HL-60/S4 treated with phorbol 12-myristate 13-acetate at 8.2 ng/mL for 4 days and 3 days (cell line): ENCODE results near the gene CMTM1.
"Not testable (repeated sequence)": the region's sequence is repeated elsewhere in the genome, so short reads cannot be mapped to it uniquely, and the experiment has no call there.

Experiments
- in situ Hi-C: fragments of 300-500 bp; cut with MboI; formaldehyde crosslinking; loops from 2 replicates; pipeline ENCODE4 v1.15.0; 2022; ENCODE audit warnings: low sequenced_read_pairs

CMTM1 gene

GRCh38 chr16:66609139-66609510 lies 42.9 kb downstream of the CMTM1 start:
- in situ Hi-C loops = loop anchor here (10.0 kb wide), 1 partner anchor 204 kb away; no protein-coding TSS in a partner anchor

- in situ Hi-C loops = no loop called here
Observed at GRCh38 chr16:66610111-66610820, 44.0 kb downstream of the CMTM1 start.

- in situ Hi-C loops = not testable (repeated sequence)
Observed at GRCh38 chr16:66611911-66612310, 45.7 kb downstream of the CMTM1 start.

- in situ Hi-C loops = no loop called here
Observed at GRCh38 chr16:66612422-66612821, 46.2 kb downstream of the CMTM1 start.

GRCh38 chr16:66614161-66614802 lies 48.0 kb downstream of the CMTM1 start:
- in situ Hi-C loops = no loop called here

GRCh38 chr16:66616169-66616568 lies 49.9 kb downstream of the CMTM1 start:
- in situ Hi-C loops = no loop called here

- in situ Hi-C loops = no loop called here
Observed at GRCh38 chr16:66616592-66616991, 50.4 kb downstream of the CMTM1 start.

GRCh38 chr16:66617010-66617434 lies 50.8 kb downstream of the CMTM1 start:
- in situ Hi-C loops = no loop called here

GRCh38 chr16:66617728-66618127 lies 51.5 kb downstream of the CMTM1 start:
- in situ Hi-C loops = no loop called here

- in situ Hi-C loops = no loop called here
Observed at GRCh38 chr16:66618588-66619375, 52.5 kb downstream of the CMTM1 start.

GRCh38 chr16:66619534-66620428 lies 53.5 kb downstream of the CMTM1 start:
- in situ Hi-C loops = no loop called here

GRCh38 chr16:66620429-66620795 lies 54.2 kb downstream of the CMTM1 start:
- in situ Hi-C loops = no loop called here

GRCh38 chr16:66621973-66622372 lies 55.7 kb downstream of the CMTM1 start:
- in situ Hi-C loops = no loop called here

GRCh38 chr16:66622863-66623262 lies 56.6 kb downstream of the CMTM1 start:
- in situ Hi-C loops = no loop called here

- in situ Hi-C loops = no loop called here
Observed at GRCh38 chr16:66623755-66624154, 57.5 kb downstream of the CMTM1 start.

GRCh38 chr16:66627611-66628378 lies 61.6 kb downstream of the CMTM1 start:
- in situ Hi-C loops = not testable (repeated sequence)
